Osteoblast (primary cell): Measurements from ENCODE around the gene CITED4. TPM values are rescaled to one million over a fixed set of nuclear protein-coding genes. Genes with fewer than 3 reads are reported as not detected.

ENCODE experiments used
- DNase-seq: peaks from one replicate; pipeline ENCODE4 v3.0.0; 2011; ENCODE audit warnings: low spot score, mixed read lengths; ENCODE audit not compliant: insufficient read length; ENCODE audit errors: missing footprints
- H2AFZ ChIP-seq: 2 replicates; pipeline ENCODE4 v1.6.0; 2011; ENCODE audit warnings: mild to moderate bottlenecking, low read length
- H3K27ac ChIP-seq: 2 replicates; pipeline ENCODE4 v1.5.1; 2011; ENCODE audit warnings: mild to moderate bottlenecking, low read depth, low read length, moderate library complexity
- H3K27me3 ChIP-seq: 2 replicates; pipeline ENCODE4 v1.6.0; 2012; ENCODE audit warnings: mild to moderate bottlenecking, control low read depth, inconsistent platforms, low read length, moderate library complexity; ENCODE audit not compliant: insufficient read depth
- H3K36me3 ChIP-seq: 2 replicates; pipeline ENCODE4 v1.5.1; 2011; ENCODE audit warnings: mild to moderate bottlenecking, low read length, control low read depth, moderate library complexity; ENCODE audit not compliant: insufficient read depth
- H3K4me1 ChIP-seq: 2 replicates; pipeline ENCODE4 v1.5.1; 2011; ENCODE audit warnings: mild to moderate bottlenecking, low read length, control low read depth, moderate library complexity; ENCODE audit not compliant: insufficient read depth
- H3K4me2 ChIP-seq: 2 replicates; pipeline ENCODE4 v1.6.0; 2011; ENCODE audit warnings: mild to moderate bottlenecking, low read length; ENCODE audit not compliant: insufficient read depth
- H3K4me3 ChIP-seq: fragments of 200-600 bp; sonication (generic); 3 replicates; pipeline ENCODE4 v1.5.1; 2012; ENCODE audit warnings: mild to moderate bottlenecking, low read length, inconsistent platforms; ENCODE audit not compliant: insufficient read depth
- H3K79me2 ChIP-seq: 2 replicates; pipeline ENCODE4 v1.6.0; 2012; ENCODE audit warnings: mild to moderate bottlenecking, low read length, control low read depth, inconsistent platforms; ENCODE audit not compliant: insufficient read depth
- H3K9me3 ChIP-seq: 2 replicates; pipeline ENCODE4 v1.5.1; 2011; ENCODE audit warnings: low read depth, low read length, control low read depth
- H4K20me1 ChIP-seq: 2 replicates; pipeline ENCODE4 v1.6.0; 2012; ENCODE audit warnings: mild to moderate bottlenecking, low read length, control low read depth; ENCODE audit not compliant: insufficient read depth
- CTCF ChIP-seq: IDR thresholded peaks from 2 replicates; pipeline ENCODE4 v1.5.1; 2011; ENCODE audit warnings: mild to moderate bottlenecking, low read depth, low read length, moderate library complexity; ENCODE audit errors: extremely low read depth
- total RNA-seq: library from RNA; depleted of rRNA; stranded (reverse); fragments of >200 nt; gene quantifications from 2 replicates; pipeline ENCODE4 v1.2.3, GENCODE V29; 2012

The CITED4 gene
- total RNA-seq, 1 donor, result 3.3 TPM

GRCh38 chr1:40842207-40842606, 20.0 kb downstream of the CITED4 start:
- TF ChIP-seq CTCF, result no peak
- Histone ChIP-seq H3K4me3 (no peak overlapping the region), H3K4me1 (no peaks in the 10 kb centered on the region), H3K79me2 (no peaks in the 10 kb centered on the region), H2AFZ (no peak overlapping the region), H3K27me3 (peaks cover 8% of the 10 kb centered on the region), H3K4me2 (no peak overlapping the region), H4K20me1 (no peaks in the 10 kb centered on the region), H3K36me3 (no peaks in the 10 kb centered on the region), H3K9me3 (peaks cover 8% of the 10 kb centered on the region), H3K27ac (no peak overlapping the region)
- no peak for DNase-seq

DNA sequence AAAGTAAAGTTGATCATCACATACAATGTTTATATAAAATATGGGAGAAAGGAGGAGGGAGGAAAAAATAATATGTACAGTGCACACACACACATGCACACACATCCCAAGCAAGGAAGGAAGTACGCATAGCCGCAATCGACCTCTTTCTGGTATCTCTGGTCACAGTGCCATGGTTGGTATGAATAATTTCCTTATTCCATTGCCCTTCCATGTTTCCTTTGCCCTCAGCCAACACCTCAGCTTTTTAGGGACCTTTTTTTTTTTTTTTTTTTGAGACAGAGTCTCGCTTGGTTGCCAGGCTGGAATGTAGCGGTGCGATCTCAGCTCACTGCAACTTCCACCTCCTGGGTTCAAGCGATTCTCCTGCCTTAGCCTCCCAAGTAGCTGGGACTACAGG, 20.6 kb downstream of the CITED4 start:
- Histone ChIP-seq H3K27me3 (peaks cover 10% of the 10 kb centered on the region), H3K4me1 (no peaks in the 10 kb centered on the region), H3K4me3 (no peak overlapping the region), H3K4me2 (no peak overlapping the region), H3K9me3 (peaks cover 8% of the 10 kb centered on the region), H4K20me1 (no peaks in the 10 kb centered on the region), H3K27ac (no peak overlapping the region), H3K36me3 (no peaks in the 10 kb centered on the region), H3K79me2 (no peaks in the 10 kb centered on the region), H2AFZ (no peak overlapping the region)
- no peak for TF ChIP-seq CTCF
- no peak for DNase-seq

DNA sequence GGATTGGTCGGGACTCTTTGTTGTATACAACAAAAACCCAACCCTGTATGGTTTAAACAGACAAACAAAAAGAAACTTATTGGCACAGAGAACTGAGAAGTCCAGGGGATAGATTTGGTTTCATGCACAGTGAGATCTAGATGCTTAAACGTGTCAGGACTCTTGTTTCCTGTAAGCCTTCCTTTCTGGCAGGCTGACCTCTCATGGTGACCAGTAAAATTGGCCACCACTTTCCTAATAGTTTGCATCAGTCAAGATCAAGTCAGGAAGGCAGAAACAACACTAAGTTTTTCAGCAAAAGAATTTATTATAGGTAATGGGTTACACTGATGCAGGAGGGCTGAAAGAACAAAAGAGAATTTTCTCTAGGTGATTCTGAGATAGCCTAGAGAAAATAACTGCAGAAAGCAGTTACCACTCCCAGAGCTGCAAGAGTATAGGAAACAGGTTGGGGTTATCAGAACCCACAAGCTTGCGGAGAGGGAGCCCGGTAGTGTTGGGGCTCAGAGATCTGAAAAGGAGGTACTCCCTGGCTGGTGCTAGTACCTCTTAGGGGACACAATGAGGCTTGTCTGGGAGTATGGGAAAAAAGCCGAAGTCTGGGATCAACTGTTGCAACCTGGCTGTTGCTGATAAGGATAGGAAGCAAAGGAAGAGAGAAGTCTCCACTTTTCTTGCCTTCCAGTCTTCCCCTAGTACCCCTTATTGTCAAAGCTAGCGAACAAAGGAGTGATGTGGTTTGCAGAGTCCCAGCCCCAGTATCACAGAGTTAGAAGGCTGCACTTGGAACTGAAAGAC, 21.4 kb downstream of the CITED4 start:
- no peak overlapping the region for H3K27ac ChIP-seq
- H3K79me2 ChIP-seq, result no peaks in the 10 kb centered on the region
- TF ChIP-seq CTCF, result peak; percentile 7
- H3K4me1 ChIP-seq, result no peaks in the 10 kb centered on the region
- H3K27me3 ChIP-seq, result peaks cover 12% of the 10 kb centered on the region
- no peaks in the 10 kb centered on the region for H4K20me1 ChIP-seq
- H3K36me3 ChIP-seq, result no peaks in the 10 kb centered on the region
- H3K4me3 ChIP-seq, result no peak overlapping the region
- peaks cover 8% of the 10 kb centered on the region for H3K9me3 ChIP-seq
- H3K4me2 ChIP-seq, result no peak overlapping the region
- no peak overlapping the region for H2AFZ ChIP-seq
- DNase-seq, result no peak

DNA sequence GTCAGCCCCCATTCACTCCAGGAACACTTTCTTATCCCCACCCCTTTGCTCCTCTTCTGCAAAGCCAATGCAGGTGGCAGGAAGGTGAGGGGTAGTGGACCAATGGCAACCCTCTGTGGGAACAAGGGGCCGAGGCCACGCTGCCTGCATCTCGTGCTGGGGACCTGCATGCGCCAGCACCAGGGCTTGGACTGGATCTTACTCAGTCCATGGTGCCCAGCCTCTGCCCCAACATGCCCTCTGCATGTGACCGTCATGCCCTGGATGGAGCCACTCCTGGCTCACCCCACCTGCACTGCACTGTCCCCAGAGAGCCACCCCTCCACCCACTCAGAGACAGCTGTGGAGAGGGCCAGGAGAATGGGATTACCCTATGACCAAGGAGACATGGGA, 22.2 kb downstream of the CITED4 start:
- H2AFZ ChIP-seq, result no peak overlapping the region
- no peak overlapping the region for H3K4me2 ChIP-seq
- no peaks in the 10 kb centered on the region for H4K20me1 ChIP-seq
- no peak overlapping the region for H3K4me3 ChIP-seq
- no peak overlapping the region for H3K27ac ChIP-seq
- H3K4me1 ChIP-seq, result no peaks in the 10 kb centered on the region
- peaks cover 18% of the 10 kb centered on the region for H3K27me3 ChIP-seq
- no peak for TF ChIP-seq CTCF
- no peaks in the 10 kb centered on the region for H3K36me3 ChIP-seq
- peak; percentile 70 for DNase-seq
- H3K9me3 ChIP-seq, result peaks cover 8% of the 10 kb centered on the region
- H3K79me2 ChIP-seq, result no peaks in the 10 kb centered on the region
